DOHH2 (cell line): Measurements from ENCODE around the gene GREM2.

Experiments used
- CTCF ChIP-seq: fragments of 200-600 bp; sonication (generic); IDR thresholded peaks from one replicate; pipeline ENCODE4 v1.5.1; 2014; ENCODE audit warnings: antibody characterized with exemption, mild to moderate bottlenecking, low read depth, low read length; ENCODE audit not compliant: poor library complexity, severe bottlenecking
- EZH2phosphoT487 ChIP-seq: fragments of 200-600 bp; sonication (generic); IDR thresholded peaks from 2 replicates; pipeline ENCODE4 v1.6.1; 2017; ENCODE audit warnings: borderline replicate concordance, mild to moderate bottlenecking, antibody characterized with exemption, low read length, moderate library complexity, mixed read lengths

- TF ChIP-seq CTCF = no peak
- no peak for TF ChIP-seq EZH2phosphoT487
Measured at GRCh38 chr1:240486611-240487010, 125.3 kb downstream of the GREM2 start.
